GM23338 (cell line): ENCODE measurements around the gene DDC. TPM values are rescaled to one million over a fixed set of nuclear protein-coding genes. Genes with fewer than 3 reads are reported as not detected.
"Not testable (repeated sequence)": the region's sequence is repeated elsewhere in the genome, so short reads cannot be mapped to it uniquely, and the experiment has no call there.

ENCODE experiments used
- ATAC-seq: fragments of 200-7000 bp; cut with Tn5 transposase; 3 replicates; pipeline ENCODE4 v1.9.1; 2020
- DNase-seq: peaks from one replicate; pipeline ENCODE4 v3.0.0-alpha.2; 2015; ENCODE audit warnings: low spot score
- H2AFZ ChIP-seq: fragments of 200-600 bp; sonication (generic); 2 replicates; pipeline ENCODE4 v1.8.0; 2016; ENCODE audit warnings: antibody characterized with exemption, mild to moderate bottlenecking, moderate library complexity
- H3F3A ChIP-seq: fragments of 200-600 bp; sonication (generic); replicated peaks from 2 replicates; pipeline ENCODE4 v1.8.0; 2017; ENCODE audit warnings: antibody characterized with exemption, mixed run types, low read depth
- H3K27ac ChIP-seq: fragments of 200-600 bp; sonication (generic); 2 replicates; pipeline ENCODE4 v1.6.1; 2016; ENCODE audit warnings: low read depth
- H3K27me3 ChIP-seq: fragments of 200-600 bp; sonication (generic); 2 replicates; pipeline ENCODE4 v1.8.0; 2016; ENCODE audit warnings: mild to moderate bottlenecking, mixed run types, moderate library complexity; ENCODE audit not compliant: insufficient read depth
- H3K36me3 ChIP-seq: fragments of 200-600 bp; sonication (generic); 2 replicates; pipeline ENCODE4 v1.8.0; 2016; ENCODE audit warnings: mild to moderate bottlenecking; ENCODE audit not compliant: insufficient read depth
- H3K4me1 ChIP-seq: fragments of 200-600 bp; sonication (generic); 2 replicates; pipeline ENCODE4 v1.8.0; 2016; ENCODE audit warnings: mild to moderate bottlenecking, moderate library complexity; ENCODE audit not compliant: insufficient read depth
- H3K4me2 ChIP-seq: fragments of 200-600 bp; sonication (generic); 2 replicates; pipeline ENCODE4 v1.7.1; 2017; ENCODE audit warnings: mixed run types
- H3K4me3 ChIP-seq: fragments of 200-600 bp; sonication (generic); 2 replicates; pipeline ENCODE4 v1.6.1; 2016; ENCODE audit warnings: mixed run types
- H3K79me2 ChIP-seq: fragments of 200-600 bp; sonication (generic); replicated peaks from 2 replicates; pipeline ENCODE4 v1.8.0; 2017; ENCODE audit warnings: mild to moderate bottlenecking; ENCODE audit not compliant: insufficient read depth
- H3K9me2 ChIP-seq: fragments of 200-600 bp; sonication (generic); 2 replicates; pipeline ENCODE4 v1.8.0; 2017; ENCODE audit not compliant: insufficient read depth
- H4K20me1 ChIP-seq: fragments of 200-600 bp; sonication (generic); replicated peaks from 2 replicates; pipeline ENCODE4 v1.8.0; 2017; ENCODE audit warnings: mild to moderate bottlenecking; ENCODE audit not compliant: insufficient read depth
- H3K27ac Mint-ChIP-seq: 2 replicates; pipeline ENCODE4 v1.8.0; 2020; ENCODE audit warnings: inconsistent platforms, mild to moderate bottlenecking, moderate library complexity, mixed read lengths
- H3K27me3 Mint-ChIP-seq: 3 replicates; pipeline ENCODE4 v1.8.0; 2022; ENCODE audit warnings: low read depth, mild to moderate bottlenecking, moderate library complexity, mixed read lengths, inconsistent platforms; ENCODE audit not compliant: insufficient read depth, poor library complexity
- H3K36me3 Mint-ChIP-seq: 3 replicates; pipeline ENCODE4 v1.8.0; 2021; ENCODE audit warnings: low read depth, mild to moderate bottlenecking, inconsistent platforms, moderate library complexity, mixed read lengths
- H3K4me1 Mint-ChIP-seq: 3 replicates; pipeline ENCODE4 v1.8.0; 2020; ENCODE audit warnings: mild to moderate bottlenecking, inconsistent platforms, mixed read lengths
- H3K4me3 Mint-ChIP-seq: 3 replicates; pipeline ENCODE4 v1.8.0; 2021; ENCODE audit warnings: moderate library complexity, mild to moderate bottlenecking, inconsistent platforms, mixed read lengths
- H3K9me3 Mint-ChIP-seq: 3 replicates; pipeline ENCODE4 v1.8.0; 2020; ENCODE audit warnings: moderate library complexity, mild to moderate bottlenecking, inconsistent platforms, mixed read lengths
- CREB1 ChIP-seq: fragments of 250-450 bp; sonication (Bioruptor Pico); IDR thresholded peaks from 2 replicates; pipeline ENCODE4 v1.5.0; 2020; ENCODE audit warnings: low read depth, mild to moderate bottlenecking, moderate library complexity
- CTCF ChIP-seq, 2 experiments: fragments of 200-600 bp in 1 of 2; sonication (generic) in 1 of 2; conservative IDR thresholded peaks; 2 replicates each; pipeline versions ENCODE4 v1.5.1 to v1.6.1; 2016 to 2017; ENCODE audit warnings: antibody characterized with exemption in 2 of 2, low read depth in 2 of 2, mild to moderate bottlenecking in 2 of 2, moderate library complexity in 1 of 2
- ETS1 ChIP-seq: IDR thresholded peaks from 2 replicates; pipeline ENCODE4 v1.6.1; 2016; ENCODE audit warnings: antibody characterized with exemption
- EZH2 ChIP-seq: fragments of 200-600 bp; sonication (generic); IDR thresholded peaks from one replicate; pipeline ENCODE4 v1.8.0; 2017; ENCODE audit warnings: antibody characterized with exemption, mild to moderate bottlenecking, low read depth; ENCODE audit not compliant: unreplicated experiment
- EZH2phosphoT487 ChIP-seq: fragments of 200-600 bp; sonication (generic); IDR thresholded peaks from one replicate; pipeline ENCODE4 v1.8.1; 2018; ENCODE audit warnings: antibody characterized with exemption; ENCODE audit not compliant: unreplicated experiment
- JUNB ChIP-seq: IDR thresholded peaks from one replicate; pipeline ENCODE4 v1.6.1; 2016; ENCODE audit warnings: antibody characterized with exemption; ENCODE audit not compliant: unreplicated experiment
- REST ChIP-seq: IDR thresholded peaks from one replicate; pipeline ENCODE4 v1.6.1; 2018; ENCODE audit warnings: antibody characterized with exemption; ENCODE audit not compliant: unreplicated experiment
- STAT1 ChIP-seq: IDR thresholded peaks from one replicate; pipeline ENCODE4 v1.6.1; 2016; ENCODE audit warnings: antibody characterized with exemption; ENCODE audit not compliant: unreplicated experiment
- ZNF114 ChIP-seq: fragments of 250-450 bp; sonication (Bioruptor Pico); IDR thresholded peaks from 2 replicates; pipeline ENCODE4 v1.5.0; 2020; ENCODE audit warnings: mild to moderate bottlenecking, moderate library complexity
- ZNF331 ChIP-seq: fragments of 250-450 bp; sonication (Bioruptor Pico); IDR thresholded peaks from 2 replicates; pipeline ENCODE4 v1.5.0; 2020; ENCODE audit warnings: low read depth, mild to moderate bottlenecking, moderate library complexity
- polyA plus RNA-seq: library from polyadenylated mRNA; unstranded; fragments of >200 nt; fragmentation: Nextera tagmentation; extraction: Ambion mirVana; gene quantifications from 2 replicates; pipeline ENCODE4 v1.2.1, GENCODE V29; 2016
- total RNA-seq: library from RNA; depleted of rRNA; stranded (reverse); fragments of >200 nt; shearing (Covaris generic); gene quantifications from 2 replicates; pipeline ENCODE4 v1.2.3, GENCODE V29; 2014

DDC gene
- total and polyA plus RNA-seq, 2 experiments from 2014 or later, result not detected

GRCh38 chr7:50552139-50552538 lies 13.1 kb downstream of the DDC start (continued):
- TF ChIP-seq ETS1 (no peak), JUNB (no peak), CREB1 (CRISPR knock-in tag) (no peak), EZH2 (no peak), EZH2phosphoT487 (no peak), ZNF331 (no peak), ZNF114 (CRISPR knock-in tag) (no peak), REST (no peak), CTCF (conservative IDR thresholded peaks at IDR 0.05; ENCODE audit: low read depth in 2 of 2) (no peak), STAT1 (no peak)

- H2AFZ ChIP-seq, H3K27me3 ChIP-seq, H3K27ac ChIP-seq, H3F3A ChIP-seq, H3K36me3 ChIP-seq, H4K20me1 ChIP-seq, H3K36me3 Mint-ChIP-seq, ATAC-seq, DNase-seq, H3K4me3 Mint-ChIP-seq, H3K79me2 ChIP-seq, H3K27me3 Mint-ChIP-seq, H3K9me2 ChIP-seq, H3K4me2 ChIP-seq, H3K4me3 ChIP-seq, H3K27ac Mint-ChIP-seq, H3K4me1 Mint-ChIP-seq, H3K9me3 Mint-ChIP-seq, H3K4me1 ChIP-seq: not testable (repeated sequence)
Measured at GRCh38 chr7:50545613-50546012, 19.6 kb downstream of the DDC start.
